H1 (cell line): Measurements from ENCODE around the gene ITGAE. TPM values are rescaled to one million over a fixed set of nuclear protein-coding genes. Genes with fewer than 3 reads are reported as not detected.

ENCODE experiments used
- BRCA1 ChIP-seq: IDR thresholded peaks from 2 replicates; pipeline ENCODE4 v1.6.1; 2012; ENCODE audit warnings: low read depth, low read length, improper control_type of control experiment
- HDAC2 ChIP-seq, 2 experiments: fragments of 300-600 bp in 1 of 2; sonication (generic) in 1 of 2; IDR thresholded peaks; 2 replicates each; pipeline ENCODE4 v1.6.1; 2011 to 2012; ENCODE audit warnings: low read depth in 2 of 2, low read length in 2 of 2, mild to moderate bottlenecking in 2 of 2, moderate library complexity in 2 of 2, borderline replicate concordance in 1 of 2, inconsistent platforms in 1 of 2
- MAFK ChIP-seq: IDR thresholded peaks from 2 replicates; pipeline ENCODE4 v1.6.1; 2012; ENCODE audit warnings: low read depth, mild to moderate bottlenecking, improper control_type of control experiment, low read length
- NRF1 ChIP-seq: IDR thresholded peaks from 2 replicates; pipeline ENCODE4 v1.6.1; 2011; ENCODE audit warnings: mild to moderate bottlenecking, low read depth, low read length, improper control_type of control experiment
- RAD21 ChIP-seq, 2 experiments: IDR thresholded peaks in 1 of 2; conservative IDR thresholded peaks in 1 of 2; 2 replicates each; pipeline ENCODE4 v1.6.1; 2011; ENCODE audit warnings: low read depth in 2 of 2, low read length in 2 of 2, improper control_type of control experiment in 1 of 2, inconsistent platforms in 1 of 2, mild to moderate bottlenecking in 1 of 2, moderate library complexity in 1 of 2
- polyA plus RNA-seq, 7 experiments: library from polyadenylated mRNA; depleted of rRNA in 3 of 7; stranded (reverse) in 5 of 7; unstranded in 2 of 7; fragments of >200 nt in 5 of 7; fragments of 200-250 nt in 2 of 7; gene quantifications; 1 replicate in 5 of 7; 2 replicates in 1 of 7; 4 replicates in 1 of 7; pipeline versions ENCODE4 v1.2.1 to v1.2.3, GENCODE V29; 2011 to 2013; ENCODE audit warnings: missing spikeins in 2 of 7, mixed read lengths in 2 of 7
- total RNA-seq: library from RNA; stranded (reverse); fragmentation: NEBNext Ultra II Directional; extraction: Animal tissue kit (Norgen Biotek cat#: 25700); gene quantifications from 2 replicates; pipeline ENCODE4 v1.2.1, GENCODE V29; 2021
- TF ChIP-seq, protein P1 (sequence below), 3 experiments: IDR thresholded peaks; 1 replicate in 2 of 3; 2 replicates in 1 of 3; pipeline versions ENCODE4 v1.5.1 to v1.6.1; 2011; ENCODE audit warnings: low read length in 3 of 3, mild to moderate bottlenecking in 3 of 3, inconsistent platforms in 2 of 3, low read depth in 1 of 3, moderate library complexity in 1 of 3; ENCODE audit not compliant: insufficient read depth in 1 of 3; ENCODE audit errors: control extremely low read depth in 1 of 3

ITGAE gene
- total and polyA plus RNA-seq, 2 of the 8 experiments (the other 6 are each of a cell fraction or from before 2014, with no cell fraction given), result 23.2 to 43.1 TPM

DNA sequence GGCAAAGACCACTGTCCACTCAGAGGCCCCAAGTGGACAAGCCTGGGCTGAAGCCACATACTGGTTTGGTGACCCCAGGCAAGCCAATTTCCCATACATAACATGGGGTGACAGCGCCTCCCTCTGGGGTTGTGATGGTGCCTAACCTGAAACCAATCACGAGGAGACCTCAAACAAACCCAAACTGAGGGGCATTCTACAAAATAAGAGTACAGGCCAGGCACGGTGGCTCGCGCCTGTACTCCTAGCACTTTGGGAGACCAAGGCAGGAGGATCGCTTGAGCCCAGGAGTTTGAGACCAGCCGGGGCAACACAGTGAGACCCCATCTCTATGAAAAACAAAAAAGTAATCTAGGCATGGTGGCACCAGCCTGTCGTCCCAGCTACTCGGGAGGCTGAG is 108.6 kb downstream of the ITGAE start (continued):
- TF ChIP-seq, protein P1, sequence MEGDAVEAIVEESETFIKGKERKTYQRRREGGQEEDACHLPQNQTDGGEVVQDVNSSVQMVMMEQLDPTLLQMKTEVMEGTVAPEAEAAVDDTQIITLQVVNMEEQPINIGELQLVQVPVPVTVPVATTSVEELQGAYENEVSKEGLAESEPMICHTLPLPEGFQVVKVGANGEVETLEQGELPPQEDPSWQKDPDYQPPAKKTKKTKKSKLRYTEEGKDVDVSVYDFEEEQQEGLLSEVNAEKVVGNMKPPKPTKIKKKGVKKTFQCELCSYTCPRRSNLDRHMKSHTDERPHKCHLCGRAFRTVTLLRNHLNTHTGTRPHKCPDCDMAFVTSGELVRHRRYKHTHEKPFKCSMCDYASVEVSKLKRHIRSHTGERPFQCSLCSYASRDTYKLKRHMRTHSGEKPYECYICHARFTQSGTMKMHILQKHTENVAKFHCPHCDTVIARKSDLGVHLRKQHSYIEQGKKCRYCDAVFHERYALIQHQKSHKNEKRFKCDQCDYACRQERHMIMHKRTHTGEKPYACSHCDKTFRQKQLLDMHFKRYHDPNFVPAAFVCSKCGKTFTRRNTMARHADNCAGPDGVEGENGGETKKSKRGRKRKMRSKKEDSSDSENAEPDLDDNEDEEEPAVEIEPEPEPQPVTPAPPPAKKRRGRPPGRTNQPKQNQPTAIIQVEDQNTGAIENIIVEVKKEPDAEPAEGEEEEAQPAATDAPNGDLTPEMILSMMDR (IDR thresholded peaks at IDR 0.05; ENCODE audit: control extremely low read depth in 1 of 3, insufficient read depth in 1 of 3, low read depth in 1 of 3, low read length in 3 of 3), result peak; percentile 51 to 61 (median 60)
- TF ChIP-seq MAFK, result no peak
- TF ChIP-seq BRCA1, result no peak
- TF ChIP-seq NRF1, result no peak
- peak; percentile 46 to 72 for TF ChIP-seq RAD21 (IDR thresholded peaks at IDR 0.05 in 1 of 2, conservative IDR thresholded peaks at IDR 0.05 in 1 of 2; ENCODE audit: low read depth in 2 of 2, low read length in 2 of 2)
- TF ChIP-seq HDAC2 (IDR thresholded peaks at IDR 0.05; ENCODE audit: borderline replicate concordance in 1 of 2, low read depth in 2 of 2, low read length in 2 of 2), result no peak
